Liver (tissue), 9 donors: ENCODE data around the gene PREX1. TPM values are rescaled to one million over a fixed set of nuclear protein-coding genes. Genes with fewer than 3 reads are reported as not detected.

ENCODE experiments used
- DNase-seq: peaks from one replicate; pipeline ENCODE4 v3.0.0-alpha.2; 2017; ENCODE audit warnings: low spot score
- H3K27ac ChIP-seq, 2 donors: one replicate each; pipeline ENCODE4 v1.7.0; 2013; ENCODE audit warnings: inconsistent platforms in 2 of 2, low read length in 2 of 2, control low read depth in 1 of 2, low read depth in 1 of 2, mild to moderate bottlenecking in 1 of 2
- H3K27me3 ChIP-seq, 4 donors: one replicate each; pipeline versions ENCODE4 v1.6.1 to v1.7.0; 2013; ENCODE audit warnings: low read length in 3 of 4, inconsistent platforms in 1 of 4, mild to moderate bottlenecking in 1 of 4, moderate library complexity in 1 of 4; ENCODE audit not compliant: control insufficient read depth in 4 of 4, insufficient read depth in 4 of 4
- H3K36me3 ChIP-seq, 4 donors: one replicate each; pipeline versions ENCODE4 v1.6.1 to v1.7.0; 2013; ENCODE audit warnings: low read length in 3 of 4, mild to moderate bottlenecking in 3 of 4, low read depth in 1 of 4, moderate library complexity in 1 of 4; ENCODE audit not compliant: control insufficient read depth in 4 of 4, insufficient read depth in 3 of 4
- H3K4me1 ChIP-seq, 4 donors: one replicate each; pipeline versions ENCODE4 v1.6.1 to v1.7.0; 2013; ENCODE audit warnings: low read length in 3 of 4, mild to moderate bottlenecking in 3 of 4, moderate library complexity in 1 of 4; ENCODE audit not compliant: control insufficient read depth in 4 of 4, insufficient read depth in 4 of 4
- H3K4me3 ChIP-seq, 3 donors: one replicate each; pipeline versions ENCODE4 v1.6.1 to v1.7.0; 2013; ENCODE audit warnings: low read length in 3 of 3, control low read depth in 1 of 3, low read depth in 1 of 3, mild to moderate bottlenecking in 1 of 3
- H3K9ac ChIP-seq, 2 donors: one replicate each; pipeline ENCODE4 v1.7.0; 2013; ENCODE audit warnings: low read length in 2 of 2, mild to moderate bottlenecking in 2 of 2, moderate library complexity in 2 of 2, control low read depth in 1 of 2, low read depth in 1 of 2
- H3K9me3 ChIP-seq, 4 donors: one replicate each; pipeline versions ENCODE4 v1.6.1 to v1.7.0; 2013; ENCODE audit warnings: low read length in 3 of 4; ENCODE audit not compliant: control insufficient read depth in 4 of 4
- ATF3 ChIP-seq: IDR thresholded peaks from 2 replicates; pipeline ENCODE4 v1.6.1; 2016; ENCODE audit warnings: antibody characterized with exemption
- CTCF ChIP-seq: fragments of 150-350 bp; IDR thresholded peaks from 2 replicates; pipeline ENCODE4 v1.5.1; 2017; ENCODE audit warnings: improper control_type of control experiment, low read depth, low read length; ENCODE audit not compliant: missing input control
- EGR1 ChIP-seq, 2 donors: IDR thresholded peaks; 2 replicates each; pipeline ENCODE4 v1.6.1; 2016 to 2018; ENCODE audit warnings: antibody characterized with exemption in 2 of 2, low read depth in 2 of 2
- FOXA1 ChIP-seq: IDR thresholded peaks from 2 replicates; pipeline ENCODE4 v1.6.1; 2016; ENCODE audit warnings: antibody characterized with exemption
- FOXA2 ChIP-seq: IDR thresholded peaks from 2 replicates; pipeline ENCODE4 v1.6.1; 2016; ENCODE audit warnings: antibody characterized with exemption
- GABPA ChIP-seq, 2 donors: IDR thresholded peaks in 1 of 2; conservative IDR thresholded peaks in 1 of 2; 2 replicates each; pipeline ENCODE4 v1.6.1; 2016; ENCODE audit warnings: antibody characterized with exemption in 2 of 2, mild to moderate bottlenecking in 1 of 2, moderate library complexity in 1 of 2
- HNF4G ChIP-seq: IDR thresholded peaks from 2 replicates; pipeline ENCODE4 v1.6.1; 2016; ENCODE audit warnings: antibody characterized with exemption
- JUND ChIP-seq, 2 donors: IDR thresholded peaks; 2 replicates each; pipeline ENCODE4 v1.6.1; 2016; ENCODE audit warnings: antibody characterized with exemption in 2 of 2
- MAX ChIP-seq: IDR thresholded peaks from 2 replicates; pipeline ENCODE4 v1.6.1; 2016; ENCODE audit warnings: antibody characterized with exemption
- NR2F2 ChIP-seq: IDR thresholded peaks from 2 replicates; pipeline ENCODE4 v1.6.1; 2016; ENCODE audit warnings: antibody characterized with exemption
- REST ChIP-seq: IDR thresholded peaks from 2 replicates; pipeline ENCODE4 v1.6.1; 2016; ENCODE audit warnings: antibody characterized with exemption, mild to moderate bottlenecking
- RXRA ChIP-seq, 2 donors: IDR thresholded peaks; 2 replicates each; pipeline ENCODE4 v1.6.1; 2017 to 2018; ENCODE audit warnings: antibody characterized with exemption in 2 of 2, mild to moderate bottlenecking in 1 of 2
- SP1 ChIP-seq: IDR thresholded peaks from 2 replicates; pipeline ENCODE4 v1.6.1; 2018; ENCODE audit warnings: antibody characterized with exemption, mild to moderate bottlenecking
- YY1 ChIP-seq: IDR thresholded peaks from 2 replicates; pipeline ENCODE4 v1.6.1; 2016; ENCODE audit warnings: antibody characterized with exemption, mild to moderate bottlenecking
- ZBTB33 ChIP-seq: IDR thresholded peaks from 2 replicates; pipeline ENCODE4 v1.6.1; 2016; ENCODE audit warnings: antibody characterized with exemption
- WGBS: extraction: QIAGEN DNeasy Blood & Tissue Kit; methylation state at CpG from one replicate; pipeline ENCODE4 v1.1.7; 2013; 5-methylcytosine and 5-hydroxymethylcytosine counted together
- polyA plus RNA-seq, 2 donors: library from polyadenylated mRNA; stranded (reverse) in 1 of 2; unstranded in 1 of 2; fragments of 200-250 nt in 1 of 2; fragments of >200 nt in 1 of 2; fragmentation: Nextera tagmentation in 1 of 2; extraction: Ambion mirVana in 1 of 2; gene quantifications; one replicate each; pipeline versions ENCODE4 v1.2.1 to v1.2.3, GENCODE V29; 2013 to 2015
- total RNA-seq, 2 donors: library from RNA; depleted of rRNA; stranded (reverse); fragments of >200 nt; gene quantifications; one replicate each; pipeline ENCODE4 v1.2.3, GENCODE V29; 2014
- donor health status: healthy.
- donor health status: healthy.
- donor health status: healthy.
- donor health status: healthy.
- donor health status: healthy.

PREX1 gene
- total and polyA plus RNA-seq, 4 donors = 2.2 to 18.0 (median 10.8) TPM

GRCh38 chr20:48790473-48791003 lies 37.3 kb downstream of the PREX1 start:
- H3K36me3 ChIP-seq = no peaks in the 10 kb centered on the region
- no peak overlapping the region for H3K4me3 ChIP-seq
- peaks cover 0 to 7% (median 1%) of the 10 kb centered on the region in 4 donors for H3K27me3 ChIP-seq
- DNase-seq = no peak
- TF ChIP-seq ZBTB33 = no peak
- TF ChIP-seq CTCF = no peak
- TF ChIP-seq JUND (IDR thresholded peaks at IDR 0.05) = no peak
- no peak for TF ChIP-seq NR2F2
- peaks cover 9 to 24% (median 17%) of the 10 kb centered on the region in 4 donors for H3K4me1 ChIP-seq
- 36% methylated on average over 5 of the region's 5 CpGs for WGBS
- no peak overlapping the region for H3K9ac ChIP-seq
- H3K9me3 ChIP-seq = no peaks in the 10 kb centered on the region
- H3K27ac ChIP-seq = no peak overlapping the region

GRCh38 chr20:48789781-48790472 lies 37.9 kb downstream of the PREX1 start:
- Histone ChIP-seq H3K36me3 (no peaks in the 10 kb centered on the region), H3K9ac (no peak overlapping the region), H3K4me3 (no peak overlapping the region), H3K4me1 (peaks cover 9 to 21% (median 16%) of the 10 kb centered on the region in 4 donors), H3K27me3 (peaks cover 0 to 7% (median 1%) of the 10 kb centered on the region in 4 donors), H3K27ac (no peak overlapping the region), H3K9me3 (no peaks in the 10 kb centered on the region)
- TF ChIP-seq ATF3 = no peak
- no peak for TF ChIP-seq JUND (IDR thresholded peaks at IDR 0.05)
- TF ChIP-seq YY1 = no peak
- no peak for TF ChIP-seq FOXA1
- TF ChIP-seq REST = no peak
- TF ChIP-seq SP1 = no peak
- TF ChIP-seq CTCF = no peak
- TF ChIP-seq HNF4G = no peak
- no peak for TF ChIP-seq GABPA (IDR thresholded peaks at IDR 0.05 in 1 of 2, conservative IDR thresholded peaks at IDR 0.05 in 1 of 2)
- no peak for TF ChIP-seq EGR1 (IDR thresholded peaks at IDR 0.05; ENCODE audit: low read depth in 2 of 2)
- no peak for TF ChIP-seq MAX
- no peak for TF ChIP-seq RXRA (IDR thresholded peaks at IDR 0.05)
- TF ChIP-seq ZBTB33 = no peak
- TF ChIP-seq FOXA2 = no peak
- WGBS = 82% methylated on average over 9 of the region's 9 CpGs
- DNase-seq = no peak
